ENCODE data around the gene RLN2. TPM values are rescaled to one million over a fixed set of nuclear protein-coding genes. Genes with fewer than 3 reads are reported as not detected.

Gene RLN2
- total RNA-seq, 4 donors from 2014 or later, result not detected

DNA sequence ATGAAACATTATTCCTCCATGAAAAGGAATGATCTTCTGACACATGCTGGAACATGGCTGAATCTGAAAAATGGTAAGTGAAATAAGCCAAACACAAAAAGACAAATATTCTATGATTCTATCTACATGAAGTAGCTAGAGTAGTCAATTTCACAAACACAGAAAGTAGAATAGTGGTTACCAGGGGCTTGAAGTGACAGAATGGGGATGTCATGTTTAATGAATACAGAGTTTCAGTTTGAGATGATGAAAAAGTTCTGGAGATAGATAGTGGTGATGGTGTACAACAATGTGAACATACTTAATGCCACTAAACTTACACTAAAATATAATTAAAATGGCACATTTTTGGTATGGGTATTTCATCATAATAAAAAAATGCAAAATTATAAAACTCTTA, 18.3 kb downstream of the RLN2 start:
- Histone ChIP-seq H3K27ac (no peak overlapping the region), H3K27me3 (no peaks in the 10 kb centered on the region), H3K4me1 (no peaks in the 10 kb centered on the region), H3K36me3 (no peaks in the 10 kb centered on the region), H3K4me3 (replicated peaks in 1 of 3) (no peak overlapping the region), H3K9me3 (no peaks in the 10 kb centered on the region)
- no peak for TF ChIP-seq POLR2A (IDR thresholded peaks at IDR 0.05)
- TF ChIP-seq, protein P1, sequence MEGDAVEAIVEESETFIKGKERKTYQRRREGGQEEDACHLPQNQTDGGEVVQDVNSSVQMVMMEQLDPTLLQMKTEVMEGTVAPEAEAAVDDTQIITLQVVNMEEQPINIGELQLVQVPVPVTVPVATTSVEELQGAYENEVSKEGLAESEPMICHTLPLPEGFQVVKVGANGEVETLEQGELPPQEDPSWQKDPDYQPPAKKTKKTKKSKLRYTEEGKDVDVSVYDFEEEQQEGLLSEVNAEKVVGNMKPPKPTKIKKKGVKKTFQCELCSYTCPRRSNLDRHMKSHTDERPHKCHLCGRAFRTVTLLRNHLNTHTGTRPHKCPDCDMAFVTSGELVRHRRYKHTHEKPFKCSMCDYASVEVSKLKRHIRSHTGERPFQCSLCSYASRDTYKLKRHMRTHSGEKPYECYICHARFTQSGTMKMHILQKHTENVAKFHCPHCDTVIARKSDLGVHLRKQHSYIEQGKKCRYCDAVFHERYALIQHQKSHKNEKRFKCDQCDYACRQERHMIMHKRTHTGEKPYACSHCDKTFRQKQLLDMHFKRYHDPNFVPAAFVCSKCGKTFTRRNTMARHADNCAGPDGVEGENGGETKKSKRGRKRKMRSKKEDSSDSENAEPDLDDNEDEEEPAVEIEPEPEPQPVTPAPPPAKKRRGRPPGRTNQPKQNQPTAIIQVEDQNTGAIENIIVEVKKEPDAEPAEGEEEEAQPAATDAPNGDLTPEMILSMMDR (IDR thresholded peaks at IDR 0.05), result no peak
- intact Hi-C loops (cut with DNase I), result no loop called here
- no peak for DNase-seq

DNA sequence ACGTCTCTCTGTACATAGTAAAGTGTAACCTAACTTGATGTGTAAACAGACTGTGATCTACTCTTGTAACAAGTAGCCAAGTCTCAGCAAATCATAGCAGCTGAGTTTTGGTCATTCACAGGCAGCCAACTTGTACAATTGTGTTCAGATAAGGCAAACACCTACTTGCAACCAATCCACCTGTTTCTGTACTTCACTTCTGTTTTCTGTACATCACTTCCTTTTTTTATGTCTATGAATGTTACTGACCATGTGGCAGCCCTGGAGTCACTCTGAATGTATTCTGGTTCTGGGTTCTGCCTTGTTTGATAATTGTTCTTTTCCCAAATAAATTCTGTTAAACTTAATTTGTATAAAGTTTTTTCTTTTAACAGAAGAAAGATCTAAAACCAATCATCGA, 26.0 kb downstream of the RLN2 start:
- no peaks in the 10 kb centered on the region for H3K27me3 ChIP-seq
- 62 to 71% methylated on average over 2 of the region's 2 CpGs for WGBS, 2 donors
- no peak overlapping the region for H3K4me3 ChIP-seq (replicated peaks in 1 of 3)
- intact Hi-C loops (cut with DNase I), result no loop called here
- no peaks in the 10 kb centered on the region for H3K9me3 ChIP-seq
- TF ChIP-seq POLR2A (IDR thresholded peaks at IDR 0.05), result no peak
- TF ChIP-seq, protein P1 (IDR thresholded peaks at IDR 0.05), result no peak
- no peak for DNase-seq
- no peak overlapping the region for H3K27ac ChIP-seq
- no peaks in the 10 kb centered on the region for H3K36me3 ChIP-seq
- H3K4me1 ChIP-seq, result no peaks in the 10 kb centered on the region

DNA sequence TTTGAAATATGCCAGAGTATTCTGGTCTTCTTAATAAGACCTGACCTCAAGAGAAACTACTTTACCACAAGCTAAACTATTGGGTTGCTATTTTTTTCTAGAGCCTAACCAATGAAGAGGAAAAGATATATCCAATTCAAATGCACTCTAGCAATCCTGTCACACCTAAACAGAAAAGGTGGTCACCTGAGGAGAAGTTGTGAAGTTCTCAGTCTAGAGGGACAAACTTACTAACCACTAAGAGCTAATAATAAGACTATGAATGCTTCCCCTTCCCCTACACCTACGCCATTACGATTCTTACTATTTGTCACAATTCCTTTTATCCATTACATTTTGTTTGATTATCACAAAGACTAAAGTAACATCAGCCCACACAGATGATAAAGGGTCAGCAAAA, 29.7 kb downstream of the RLN2 start:
- WGBS, 2 donors, result 90 to 97% methylated on average over 2 of the region's 2 CpGs
- H3K36me3 ChIP-seq, result no peaks in the 10 kb centered on the region
- TF ChIP-seq, protein P1 (IDR thresholded peaks at IDR 0.05), result no peak
- no peak for TF ChIP-seq POLR2A (IDR thresholded peaks at IDR 0.05)
- DNase-seq, result no peak
- no peaks in the 10 kb centered on the region for H3K9me3 ChIP-seq
- intact Hi-C loops (cut with DNase I), result no loop called here
- no peak overlapping the region for H3K4me3 ChIP-seq (replicated peaks in 1 of 3)
- no peaks in the 10 kb centered on the region for H3K27me3 ChIP-seq
- no peak overlapping the region for H3K27ac ChIP-seq
- no peaks in the 10 kb centered on the region for H3K4me1 ChIP-seq

DNA sequence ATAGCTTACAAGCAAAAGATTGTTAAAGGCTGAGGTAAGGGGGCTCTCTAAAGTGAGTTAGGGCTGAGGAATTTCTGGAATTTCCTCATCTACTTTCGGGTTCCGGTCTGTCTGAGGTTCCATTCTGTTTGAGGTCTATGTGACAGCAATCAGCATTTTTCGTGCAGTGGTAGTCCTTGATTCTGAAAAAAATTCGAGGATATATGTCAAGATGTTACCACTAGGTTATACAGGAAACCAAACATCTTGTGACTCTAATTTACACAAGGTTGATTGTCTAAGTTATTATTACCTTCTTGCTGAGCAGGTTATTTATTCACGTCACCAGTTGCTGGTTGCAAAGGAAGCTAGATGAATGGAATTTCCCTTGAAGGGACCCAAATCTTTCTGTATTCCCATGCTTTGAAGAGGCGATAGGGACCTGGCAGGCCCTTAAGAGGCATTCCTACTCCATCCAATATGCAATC, 35.2 kb downstream of the RLN2 start:
- intact Hi-C loops (cut with DNase I), result no loop called here
- Histone ChIP-seq H3K4me3 (replicated peaks in 1 of 3) (no peak overlapping the region), H3K36me3 (no peaks in the 10 kb centered on the region), H3K27me3 (no peaks in the 10 kb centered on the region), H3K4me1 (no peaks in the 10 kb centered on the region), H3K9me3 (no peaks in the 10 kb centered on the region), H3K27ac (no peak overlapping the region)
- WGBS, 2 donors, result 34 to 35% methylated on average over 6 of the region's 6 CpGs
- TF ChIP-seq, protein P1 (IDR thresholded peaks at IDR 0.05), result no peak
- no peak for TF ChIP-seq POLR2A (IDR thresholded peaks at IDR 0.05)
- no peak for DNase-seq

DNA sequence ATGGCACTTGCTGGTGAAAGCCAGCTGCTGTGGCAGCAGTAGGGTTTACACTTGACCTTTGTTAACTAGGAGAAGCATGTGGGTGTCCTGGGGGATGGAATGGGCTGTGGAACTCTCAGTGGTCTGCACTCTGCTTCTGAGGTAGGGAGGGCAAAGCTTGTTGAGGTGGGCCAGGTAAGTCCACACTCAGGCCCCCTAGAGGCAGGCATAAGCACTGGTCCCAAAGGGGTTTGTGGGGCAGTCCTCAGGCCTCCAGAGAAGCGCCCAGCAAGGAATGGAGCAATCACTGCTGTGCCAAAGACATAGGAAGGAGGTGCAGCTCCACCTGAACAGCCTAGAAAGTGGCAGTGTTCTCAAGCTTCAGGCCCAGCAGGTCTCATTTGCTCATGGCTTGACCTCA, 38.6 kb downstream of the RLN2 start:
- 55 to 100% methylated on average over 1 of the region's 1 CpG for WGBS, 2 donors
- Histone ChIP-seq H3K9me3 (no peaks in the 10 kb centered on the region), H3K4me3 (replicated peaks in 1 of 3) (no peak overlapping the region), H3K27me3 (no peaks in the 10 kb centered on the region), H3K27ac (no peak overlapping the region), H3K36me3 (no peaks in the 10 kb centered on the region), H3K4me1 (no peaks in the 10 kb centered on the region)
- TF ChIP-seq, protein P1 (IDR thresholded peaks at IDR 0.05), result no peak
- TF ChIP-seq POLR2A (IDR thresholded peaks at IDR 0.05), result no peak
- intact Hi-C loops (cut with DNase I), result no loop called here
- no peak for DNase-seq
